PC-9 (cell line): ENCODE results near the gene SULT4A1. TPM values are rescaled to one million over a fixed set of nuclear protein-coding genes. Genes with fewer than 3 reads are reported as not detected.

Experiments
- BruUV-seq: library from RNA; stranded (reverse); fragments of 400-500 nt; replicated peaks from 2 replicates; lab custom pipeline; 2021; lab: Mats Ljungman, UMichigan
- CTCF ChIA-PET: fragments of 300-600 bp; sonication (Branson Sonifier 250); formaldehyde crosslinking; loops from one replicate; lab custom pipeline; 2022; ENCODE audit warnings: antibody characterized with exemption; lab: Charles Lee
- POLR2A ChIA-PET: fragments of 300-600 bp; sonication (Branson Sonifier 250); formaldehyde crosslinking; loops from one replicate; lab custom pipeline; 2022; ENCODE audit warnings: antibody characterized with exemption; ENCODE audit not compliant: unreplicated experiment; lab: Charles Lee
- DNase-seq, 2 experiments: peaks; one replicate each; pipeline versions ENCODE4 v3.0.0 to v3.0.0-alpha.2; 2015 to 2022; ENCODE audit warnings: mixed read lengths in 1 of 2
- H2AFZ ChIP-seq: fragments of 200-600 bp; sonication (generic); 2 replicates; pipeline ENCODE4 v1.8.1; 2017; ENCODE audit warnings: antibody characterized with exemption
- H3F3A ChIP-seq: fragments of 200-600 bp; sonication (generic); 2 replicates; pipeline ENCODE4 v1.8.1; 2017; ENCODE audit warnings: antibody characterized with exemption, mild to moderate bottlenecking, low read depth; ENCODE audit not compliant: insufficient read depth
- H3K27ac ChIP-seq: fragments of 200-600 bp; sonication (generic); 2 replicates; pipeline ENCODE4 v1.6.1; 2016; ENCODE audit warnings: mixed run types
- H3K27me3 ChIP-seq: fragments of 200-600 bp; sonication (generic); 2 replicates; pipeline ENCODE4 v1.6.1; 2016; ENCODE audit warnings: low read depth, mixed run types; ENCODE audit not compliant: insufficient read depth
- H3K36me3 ChIP-seq: fragments of 200-600 bp; sonication (generic); 2 replicates; pipeline ENCODE4 v1.6.1; 2016; ENCODE audit warnings: low read depth, mixed run types
- H3K4me1 ChIP-seq: fragments of 200-600 bp; sonication (generic); replicated peaks from 2 replicates; pipeline ENCODE4 v1.6.1; 2016; ENCODE audit warnings: mixed run types; ENCODE audit not compliant: insufficient read depth
- H3K4me2 ChIP-seq: fragments of 200-600 bp; sonication (generic); 2 replicates; pipeline ENCODE4 v1.6.1; 2017; ENCODE audit warnings: mixed run types
- H3K4me3 ChIP-seq: fragments of 200-600 bp; sonication (generic); 2 replicates; pipeline ENCODE4 v1.6.1; 2016; ENCODE audit warnings: mixed run types
- H3K79me2 ChIP-seq: fragments of 200-600 bp; sonication (generic); 2 replicates; pipeline ENCODE4 v1.6.1; 2017; ENCODE audit warnings: low read depth, mixed run types
- H3K9me2 ChIP-seq: fragments of 200-600 bp; sonication (generic); 2 replicates; pipeline ENCODE4 v1.8.1; 2017; ENCODE audit warnings: mild to moderate bottlenecking; ENCODE audit not compliant: insufficient read depth
- H3K9me3 ChIP-seq: fragments of 200-600 bp; sonication (generic); 2 replicates; pipeline ENCODE4 v1.8.1; 2016; ENCODE audit warnings: low read depth; ENCODE audit not compliant: insufficient read depth
- H4K20me1 ChIP-seq: fragments of 200-600 bp; sonication (generic); 2 replicates; pipeline ENCODE4 v1.8.1; 2017; ENCODE audit not compliant: insufficient read depth
- EZH2 ChIP-seq: fragments of 200-600 bp; sonication (generic); IDR thresholded peaks from 2 replicates; pipeline ENCODE4 v1.8.0; 2017; ENCODE audit warnings: antibody characterized with exemption, low read depth
- intact Hi-C: fragments of 100-400 bp; cut with micrococcal nuclease; formaldehyde crosslinking; loops from one replicate; pipeline ENCODE4 v1.10.0; 2022; ENCODE audit not compliant: unreplicated experiment
- total RNA-seq: library from RNA; stranded (reverse); gene quantifications from 2 replicates; pipeline ENCODE4 v1.2.3, GENCODE V29; 2021
- TF ChIP-seq, protein P1 (sequence below): fragments of 200-600 bp; sonication (generic); conservative IDR thresholded peaks from 2 replicates; pipeline ENCODE4 v1.6.1; 2017; ENCODE audit warnings: mixed run types, antibody characterized with exemption, mild to moderate bottlenecking, moderate library complexity

Gene SULT4A1
- total RNA-seq, 1 experiment from 2014 or later: 3.4 TPM

DNA sequence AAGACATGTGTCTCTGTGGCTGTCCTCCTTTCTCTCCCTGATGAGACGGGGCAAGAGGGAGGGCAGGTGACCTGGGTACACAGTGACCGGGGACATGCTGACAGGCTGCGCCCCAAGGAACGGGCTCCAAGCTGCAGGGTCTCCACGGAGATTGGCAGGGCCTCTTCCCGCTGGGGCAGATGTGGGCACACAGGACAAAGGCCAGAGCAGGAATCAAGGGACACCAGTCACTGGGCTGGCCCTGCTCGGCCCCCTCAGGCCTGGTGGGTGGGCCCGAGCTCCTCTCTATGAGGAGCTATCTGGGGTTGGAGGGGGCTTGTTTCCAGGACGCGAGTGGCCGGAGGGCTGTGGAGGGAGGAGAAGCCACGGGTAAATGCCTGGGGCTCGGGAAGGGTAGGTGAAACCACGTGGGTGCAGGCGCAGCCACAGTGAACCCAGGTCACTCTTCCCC is 18.3 kb upstream of the SULT4A1 start:
- TF ChIP-seq EZH2: no peak
- TF ChIP-seq, protein P1, sequence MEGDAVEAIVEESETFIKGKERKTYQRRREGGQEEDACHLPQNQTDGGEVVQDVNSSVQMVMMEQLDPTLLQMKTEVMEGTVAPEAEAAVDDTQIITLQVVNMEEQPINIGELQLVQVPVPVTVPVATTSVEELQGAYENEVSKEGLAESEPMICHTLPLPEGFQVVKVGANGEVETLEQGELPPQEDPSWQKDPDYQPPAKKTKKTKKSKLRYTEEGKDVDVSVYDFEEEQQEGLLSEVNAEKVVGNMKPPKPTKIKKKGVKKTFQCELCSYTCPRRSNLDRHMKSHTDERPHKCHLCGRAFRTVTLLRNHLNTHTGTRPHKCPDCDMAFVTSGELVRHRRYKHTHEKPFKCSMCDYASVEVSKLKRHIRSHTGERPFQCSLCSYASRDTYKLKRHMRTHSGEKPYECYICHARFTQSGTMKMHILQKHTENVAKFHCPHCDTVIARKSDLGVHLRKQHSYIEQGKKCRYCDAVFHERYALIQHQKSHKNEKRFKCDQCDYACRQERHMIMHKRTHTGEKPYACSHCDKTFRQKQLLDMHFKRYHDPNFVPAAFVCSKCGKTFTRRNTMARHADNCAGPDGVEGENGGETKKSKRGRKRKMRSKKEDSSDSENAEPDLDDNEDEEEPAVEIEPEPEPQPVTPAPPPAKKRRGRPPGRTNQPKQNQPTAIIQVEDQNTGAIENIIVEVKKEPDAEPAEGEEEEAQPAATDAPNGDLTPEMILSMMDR: no peak
- DNase-seq: no peak
- intact Hi-C loops: no loop called here
- Histone ChIP-seq H3K4me3 (no peak overlapping the region), H4K20me1 (no peaks in the 10 kb centered on the region), H3K27me3 (peaks cover 51% of the 10 kb centered on the region), H3K9me2 (no peaks in the 10 kb centered on the region), H3K4me2 (no peak overlapping the region), H3K79me2 (no peaks in the 10 kb centered on the region), H3F3A (no peaks in the 10 kb centered on the region), H3K9me3 (no peaks in the 10 kb centered on the region), H3K36me3 (no peaks in the 10 kb centered on the region), H2AFZ (no peak overlapping the region), H3K27ac (no peak overlapping the region), H3K4me1 (no peaks in the 10 kb centered on the region)
- BruUV-seq: no TSS peak
- CTCF ChIA-PET: no interaction called here
- POLR2A ChIA-PET: no interaction called here

DNA sequence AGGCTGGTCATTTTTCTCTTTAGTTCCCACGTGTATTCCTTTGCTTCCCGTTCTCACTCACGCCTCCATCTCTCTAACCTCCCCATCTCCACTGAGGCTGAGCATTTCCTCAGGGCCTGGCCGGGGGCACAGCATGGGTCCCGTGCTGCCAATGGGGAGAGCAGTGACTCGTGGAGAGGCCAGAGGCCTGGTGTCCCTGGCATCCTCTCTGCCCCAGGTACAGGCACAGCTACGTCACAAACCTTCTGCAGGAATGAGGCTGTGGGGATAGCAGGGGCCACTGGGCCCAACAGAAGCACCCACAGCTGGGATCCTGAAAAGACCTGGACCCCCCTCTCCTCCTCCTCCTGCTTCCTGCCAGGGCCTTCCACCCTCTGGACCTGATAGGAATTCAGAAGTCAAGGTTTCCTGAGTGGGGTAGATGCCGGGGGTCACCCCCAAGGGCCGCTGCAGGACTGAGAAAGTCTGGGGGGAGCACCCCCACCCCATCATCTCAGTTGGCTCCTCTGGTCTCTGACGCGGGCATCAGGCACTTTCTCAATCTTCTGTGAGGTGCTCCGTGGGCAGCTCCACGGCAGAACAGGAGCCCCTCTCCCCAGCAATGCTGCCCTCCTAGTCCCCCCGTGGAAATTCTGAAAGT is 17.7 kb upstream of the SULT4A1 start:
- POLR2A ChIA-PET: no interaction called here
- Histone ChIP-seq H3K9me3 (no peaks in the 10 kb centered on the region), H3K79me2 (no peaks in the 10 kb centered on the region), H3K27me3 (peaks cover 55% of the 10 kb centered on the region), H3K36me3 (no peaks in the 10 kb centered on the region), H4K20me1 (no peaks in the 10 kb centered on the region), H3K9me2 (no peaks in the 10 kb centered on the region), H3K4me1 (no peaks in the 10 kb centered on the region), H3K4me3 (no peak overlapping the region), H3F3A (no peaks in the 10 kb centered on the region), H3K4me2 (no peak overlapping the region), H3K27ac (no peak overlapping the region), H2AFZ (no peak overlapping the region)
- DNase-seq: no peak
- intact Hi-C loops: no loop called here
- CTCF ChIA-PET: interaction anchor here (0.7 kb wide), 1 partner anchor 485 kb away, joined by 3 read pairs; no protein-coding TSS in a partner anchor
- BruUV-seq: no TSS peak
- TF ChIP-seq EZH2: no peak
- TF ChIP-seq, protein P1: no peak

DNA sequence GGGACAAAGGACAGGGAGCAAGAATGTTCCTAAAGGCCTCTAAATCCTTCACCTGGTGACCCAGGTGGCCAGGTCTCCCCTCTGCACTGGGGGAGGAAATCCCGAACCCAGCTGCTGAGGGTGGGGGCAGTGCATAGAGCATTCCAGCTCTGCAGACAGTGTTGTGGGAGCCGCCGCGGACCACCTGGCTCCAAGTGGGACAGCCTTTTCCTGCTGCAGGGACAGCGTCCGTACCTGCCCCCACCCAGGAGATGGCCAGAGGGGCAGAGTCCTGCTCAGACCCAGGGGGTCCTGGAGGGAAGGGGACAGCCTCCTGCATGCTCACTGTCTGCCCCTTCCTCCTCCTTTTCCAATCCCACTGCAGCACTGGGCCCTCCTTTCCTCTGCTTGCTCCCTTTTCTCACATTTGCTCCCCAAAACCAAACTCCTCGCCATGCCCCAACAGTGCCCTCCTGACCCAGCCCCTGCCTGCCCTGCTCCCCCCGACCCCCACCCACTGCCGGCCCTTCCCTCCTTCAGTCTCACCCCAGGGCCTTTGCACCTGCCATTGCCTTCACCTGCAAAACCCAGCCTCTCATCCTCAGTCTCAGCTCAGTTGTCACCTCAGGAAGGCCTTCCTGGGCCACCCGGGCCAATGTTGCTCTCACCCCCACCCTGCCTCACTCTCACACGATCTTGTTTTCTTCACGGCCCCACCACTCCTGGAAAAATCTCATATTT is 16.7 kb upstream of the SULT4A1 start:
- intact Hi-C loops: no loop called here
- H3K27me3 ChIP-seq: peaks cover 65% of the 10 kb centered on the region
- no peaks in the 10 kb centered on the region for H3K36me3 ChIP-seq
- POLR2A ChIA-PET: no interaction called here
- no peaks in the 10 kb centered on the region for H4K20me1 ChIP-seq
- H3K9me2 ChIP-seq: no peaks in the 10 kb centered on the region
- H3K4me1 ChIP-seq: no peaks in the 10 kb centered on the region
- no peak for TF ChIP-seq EZH2
- TF ChIP-seq, protein P1: no peak
- no peaks in the 10 kb centered on the region for H3F3A ChIP-seq
- no peak overlapping the region for H2AFZ ChIP-seq
- BruUV-seq: no TSS peak
- H3K27ac ChIP-seq: no peak overlapping the region
- H3K4me3 ChIP-seq: no peak overlapping the region
- H3K9me3 ChIP-seq: no peaks in the 10 kb centered on the region
- CTCF ChIA-PET: interaction anchor here (0.7 kb wide), 1 partner anchor 486 kb away, joined by 3 read pairs; no protein-coding TSS in a partner anchor
- no peaks in the 10 kb centered on the region for H3K79me2 ChIP-seq
- H3K4me2 ChIP-seq: no peak overlapping the region
- DNase-seq: no peak
